H1 (cell line): ENCODE data around the gene SLC39A13.

Source experiments
- EP300 ChIP-seq, 2 experiments: IDR thresholded peaks; 1 replicate in 1 of 2; 2 replicates in 1 of 2; pipeline ENCODE4 v1.6.1; 2011 to 2012; ENCODE audit warnings: low read depth in 2 of 2, low read length in 2 of 2, mild to moderate bottlenecking in 2 of 2, borderline replicate concordance in 1 of 2, inconsistent platforms in 1 of 2, moderate library complexity in 1 of 2
- HDAC2 ChIP-seq, 2 experiments: fragments of 300-600 bp in 1 of 2; sonication (generic) in 1 of 2; IDR thresholded peaks; 2 replicates each; pipeline ENCODE4 v1.6.1; 2011 to 2012; ENCODE audit warnings: low read depth in 2 of 2, low read length in 2 of 2, mild to moderate bottlenecking in 2 of 2, moderate library complexity in 2 of 2, borderline replicate concordance in 1 of 2, inconsistent platforms in 1 of 2
- NANOG ChIP-seq: IDR thresholded peaks from 2 replicates; pipeline ENCODE4 v1.6.1; 2011; ENCODE audit warnings: low read length, low read depth, mild to moderate bottlenecking, inconsistent platforms; ENCODE audit not compliant: insufficient read depth, poor library complexity, severe bottlenecking
- POLR2A ChIP-seq, 2 experiments: IDR thresholded peaks; 1 replicate in 1 of 2; 2 replicates in 1 of 2; pipeline ENCODE4 v1.6.1; 2011; ENCODE audit warnings: low read depth in 2 of 2, low read length in 2 of 2, mild to moderate bottlenecking in 2 of 2; ENCODE audit errors: control extremely low read depth in 1 of 2
- POLR2AphosphoS5 ChIP-seq: IDR thresholded peaks from 2 replicates; pipeline ENCODE4 v1.6.1; 2011; ENCODE audit warnings: low read depth, low read length
- TF ChIP-seq, protein P1 (sequence below), 3 experiments: IDR thresholded peaks; 1 replicate in 2 of 3; 2 replicates in 1 of 3; pipeline versions ENCODE4 v1.5.1 to v1.6.1; 2011; ENCODE audit warnings: low read length in 3 of 3, mild to moderate bottlenecking in 3 of 3, inconsistent platforms in 2 of 3, low read depth in 1 of 3, moderate library complexity in 1 of 3; ENCODE audit not compliant: insufficient read depth in 1 of 3; ENCODE audit errors: control extremely low read depth in 1 of 3
- TF ChIP-seq, protein P2 (sequence below): IDR thresholded peaks from 2 replicates; pipeline ENCODE4 v1.6.1; 2012; ENCODE audit warnings: inconsistent platforms

DNA sequence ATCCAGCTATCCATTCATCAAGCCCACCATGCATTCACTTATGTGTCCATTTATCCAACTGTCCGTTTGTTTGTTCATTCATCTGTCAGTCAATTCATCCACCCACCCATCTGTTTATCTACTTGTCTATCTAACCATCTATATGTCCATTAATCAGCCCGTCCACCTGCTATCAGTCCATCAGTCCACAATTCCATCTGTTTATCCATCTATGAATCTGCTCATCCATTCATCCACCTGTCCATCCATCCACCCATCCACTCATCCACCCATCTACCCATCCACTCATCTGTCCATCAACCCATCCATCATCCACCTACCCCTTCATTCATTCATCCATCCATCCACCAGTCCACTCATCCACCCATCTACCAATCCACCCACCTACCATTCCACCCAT is 29.1 kb upstream of the SLC39A13 start:
- TF ChIP-seq, protein P1, sequence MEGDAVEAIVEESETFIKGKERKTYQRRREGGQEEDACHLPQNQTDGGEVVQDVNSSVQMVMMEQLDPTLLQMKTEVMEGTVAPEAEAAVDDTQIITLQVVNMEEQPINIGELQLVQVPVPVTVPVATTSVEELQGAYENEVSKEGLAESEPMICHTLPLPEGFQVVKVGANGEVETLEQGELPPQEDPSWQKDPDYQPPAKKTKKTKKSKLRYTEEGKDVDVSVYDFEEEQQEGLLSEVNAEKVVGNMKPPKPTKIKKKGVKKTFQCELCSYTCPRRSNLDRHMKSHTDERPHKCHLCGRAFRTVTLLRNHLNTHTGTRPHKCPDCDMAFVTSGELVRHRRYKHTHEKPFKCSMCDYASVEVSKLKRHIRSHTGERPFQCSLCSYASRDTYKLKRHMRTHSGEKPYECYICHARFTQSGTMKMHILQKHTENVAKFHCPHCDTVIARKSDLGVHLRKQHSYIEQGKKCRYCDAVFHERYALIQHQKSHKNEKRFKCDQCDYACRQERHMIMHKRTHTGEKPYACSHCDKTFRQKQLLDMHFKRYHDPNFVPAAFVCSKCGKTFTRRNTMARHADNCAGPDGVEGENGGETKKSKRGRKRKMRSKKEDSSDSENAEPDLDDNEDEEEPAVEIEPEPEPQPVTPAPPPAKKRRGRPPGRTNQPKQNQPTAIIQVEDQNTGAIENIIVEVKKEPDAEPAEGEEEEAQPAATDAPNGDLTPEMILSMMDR (IDR thresholded peaks at IDR 0.05; ENCODE audit: control extremely low read depth in 1 of 3, insufficient read depth in 1 of 3, low read depth in 1 of 3, low read length in 3 of 3) = no peak
- TF ChIP-seq, protein P2, sequence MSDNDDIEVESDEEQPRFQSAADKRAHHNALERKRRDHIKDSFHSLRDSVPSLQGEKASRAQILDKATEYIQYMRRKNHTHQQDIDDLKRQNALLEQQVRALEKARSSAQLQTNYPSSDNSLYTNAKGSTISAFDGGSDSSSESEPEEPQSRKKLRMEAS = no peak
- TF ChIP-seq EP300 (IDR thresholded peaks at IDR 0.05; ENCODE audit: borderline replicate concordance in 1 of 2, low read depth in 2 of 2, low read length in 2 of 2) = no peak
- no peak for TF ChIP-seq HDAC2 (IDR thresholded peaks at IDR 0.05; ENCODE audit: borderline replicate concordance in 1 of 2, low read depth in 2 of 2, low read length in 2 of 2)
- no peak for TF ChIP-seq NANOG
- TF ChIP-seq POLR2AphosphoS5 = no peak
- no peak for TF ChIP-seq POLR2A (IDR thresholded peaks at IDR 0.05; ENCODE audit: control extremely low read depth in 1 of 2, low read depth in 2 of 2, low read length in 2 of 2)
